Mucosa of descending colon (tissue), 3 donors: ENCODE measurements around the gene SNPH. TPM values are rescaled to one million over a fixed set of nuclear protein-coding genes. Genes with fewer than 3 reads are reported as not detected.
A peak's percentile ranks its signal among the peaks of the same experiment; 100 is the strongest.
"Not testable (repeated sequence)": the region's sequence is repeated elsewhere in the genome, so short reads cannot be mapped to it uniquely, and the experiment has no call there.

ENCODE experiments used
- ATAC-seq: fragments of 200-7000 bp; cut with Tn5 transposase; one replicate; pipeline ENCODE4 v1.9.1; 2020; ENCODE audit warnings: mild to moderate bottlenecking, moderate library complexity
- DNase-seq, 3 donors: peaks; one replicate each; pipeline ENCODE4 v3.0.0-alpha.2; 2020
- H3K36me3 ChIP-seq: fragments of 200-600 bp; one replicate; pipeline ENCODE4 v1.8.0; 2021; ENCODE audit warnings: low read depth, mild to moderate bottlenecking
- H3K4me1 ChIP-seq: fragments of 200-600 bp; one replicate; pipeline ENCODE4 v1.8.0; 2021; ENCODE audit warnings: low read depth, mild to moderate bottlenecking
- H3K4me3 ChIP-seq: fragments of 200-600 bp; one replicate; pipeline ENCODE4 v1.8.0; 2021; ENCODE audit warnings: mild to moderate bottlenecking
- H3K9me3 ChIP-seq: fragments of 200-600 bp; one replicate; pipeline ENCODE4 v1.8.0; 2021; ENCODE audit warnings: mild to moderate bottlenecking
- intact Hi-C, 2 donors: fragments of 100-400 bp; cut with DNase I in 1 of 2; cut with micrococcal nuclease in 1 of 2; formaldehyde crosslinking; loops; one replicate each; pipeline versions ENCODE4 v1.11.0 to v1.11.1; 2022; cut with DNase I, micrococcal nuclease
- long read RNA-seq, 2 donors: library from polyadenylated mRNA; unstranded; transcript quantifications; one replicate each; pipeline ENCODE4 v2.0.0, GENCODE V29; 2019 to 2021
- total RNA-seq, 3 donors: library from RNA; stranded (reverse); fragmentation: NEBNext Ultra II Directional in 2 of 3; extraction: Animal tissue kit (Norgen Biotek cat#: 25700) in 2 of 3; gene quantifications; one replicate each; pipeline versions ENCODE4 v1.2.1 to v1.2.4, GENCODE V29; 2021 to 2023
- TF ChIP-seq, protein P1 (sequence below): fragments of 200-600 bp; IDR thresholded peaks from one replicate; pipeline ENCODE4 v1.8.0; 2022; ENCODE audit warnings: antibody characterized with exemption, mild to moderate bottlenecking
- donor health status: DM: no; HTN: no; CAD: no; lungs with moderate emphysema.
- donor health status: DM: no; HTN: no; CAD: no.
- donor health status: DM: no; HTN: yes; CAD: no.

The SNPH gene, protein sequence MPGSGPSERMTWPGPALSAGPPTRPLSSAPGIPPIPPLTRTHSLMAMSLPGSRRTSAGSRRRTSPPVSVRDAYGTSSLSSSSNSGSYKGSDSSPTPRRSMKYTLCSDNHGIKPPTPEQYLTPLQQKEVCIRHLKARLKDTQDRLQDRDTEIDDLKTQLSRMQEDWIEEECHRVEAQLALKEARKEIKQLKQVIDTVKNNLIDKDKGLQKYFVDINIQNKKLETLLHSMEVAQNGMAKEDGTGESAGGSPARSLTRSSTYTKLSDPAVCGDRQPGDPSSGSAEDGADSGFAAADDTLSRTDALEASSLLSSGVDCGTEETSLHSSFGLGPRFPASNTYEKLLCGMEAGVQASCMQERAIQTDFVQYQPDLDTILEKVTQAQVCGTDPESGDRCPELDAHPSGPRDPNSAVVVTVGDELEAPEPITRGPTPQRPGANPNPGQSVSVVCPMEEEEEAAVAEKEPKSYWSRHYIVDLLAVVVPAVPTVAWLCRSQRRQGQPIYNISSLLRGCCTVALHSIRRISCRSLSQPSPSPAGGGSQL
- total RNA-seq: 10 to 100 TPM in 1 of 3 donors, 1 to 10 TPM in 2; 1.1 to 11.7 (median 2.2) TPM
- long read RNA-seq, donor 1, full-length matches to known transcripts: 4 of 19 reads
- long read RNA-seq, donor 1, partial matches to known transcripts: 1 of 19 reads
- long read RNA-seq, donor 1, other reads (novel, unspliced or antisense): 14 of 19 reads
- long read RNA-seq, donor 2: 0 reads

DNA sequence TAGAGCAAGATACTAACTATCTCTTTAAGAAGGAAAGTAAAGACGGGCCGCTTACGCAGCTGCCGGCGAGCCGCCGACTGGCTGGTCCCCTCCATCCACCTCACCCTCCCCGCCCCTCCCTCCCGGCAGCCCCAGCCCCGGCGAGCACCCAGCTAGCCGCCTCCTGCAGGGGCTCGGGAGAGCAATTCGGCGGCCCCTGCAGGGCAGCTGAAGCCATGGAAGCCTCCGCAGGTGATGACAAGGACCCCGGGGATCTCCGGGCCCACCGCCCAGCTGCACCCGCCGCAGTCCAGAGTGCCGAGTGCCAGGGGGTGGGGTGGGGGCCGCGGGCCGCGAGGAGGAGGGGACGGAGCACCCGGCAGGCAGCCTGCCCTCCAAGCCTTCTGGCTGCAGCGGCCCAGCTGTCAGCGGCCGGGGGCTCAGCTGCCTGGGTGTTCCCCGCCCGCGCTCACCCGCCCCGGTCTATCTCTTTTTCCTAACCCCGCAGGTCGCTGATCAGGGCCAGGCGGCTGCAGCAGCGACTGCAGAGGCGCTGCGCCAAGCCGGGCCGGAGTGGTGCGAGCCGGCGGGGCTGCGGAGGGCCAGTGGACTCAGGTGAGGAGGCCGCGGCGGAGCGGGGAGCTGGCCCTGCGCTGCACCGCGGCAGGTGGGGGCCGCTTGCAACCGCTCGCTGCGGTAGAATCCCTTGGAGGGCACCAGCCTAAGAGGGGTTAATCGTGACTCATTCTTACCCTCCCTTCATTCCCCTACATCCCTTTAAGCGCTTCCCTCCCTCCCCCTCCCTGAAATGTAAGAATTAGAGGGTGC lies at the start of gene SNPH:
Gene SNPH, plus strand, starts transcription at position 128 of the 807 bp plus-strand sequence. CDS start 29,946 bp downstream, outside the sequence.
- intact Hi-C loops: no loop called here
- Histone ChIP-seq H3K36me3 (no peaks in the 10 kb centered on the region), H3K4me1 (peaks cover 5% of the 10 kb centered on the region), H3K9me3 (no peaks in the 10 kb centered on the region), H3K4me3 (peak within 1 kb of the TSS; percentile 36)
- TF ChIP-seq, protein P1, sequence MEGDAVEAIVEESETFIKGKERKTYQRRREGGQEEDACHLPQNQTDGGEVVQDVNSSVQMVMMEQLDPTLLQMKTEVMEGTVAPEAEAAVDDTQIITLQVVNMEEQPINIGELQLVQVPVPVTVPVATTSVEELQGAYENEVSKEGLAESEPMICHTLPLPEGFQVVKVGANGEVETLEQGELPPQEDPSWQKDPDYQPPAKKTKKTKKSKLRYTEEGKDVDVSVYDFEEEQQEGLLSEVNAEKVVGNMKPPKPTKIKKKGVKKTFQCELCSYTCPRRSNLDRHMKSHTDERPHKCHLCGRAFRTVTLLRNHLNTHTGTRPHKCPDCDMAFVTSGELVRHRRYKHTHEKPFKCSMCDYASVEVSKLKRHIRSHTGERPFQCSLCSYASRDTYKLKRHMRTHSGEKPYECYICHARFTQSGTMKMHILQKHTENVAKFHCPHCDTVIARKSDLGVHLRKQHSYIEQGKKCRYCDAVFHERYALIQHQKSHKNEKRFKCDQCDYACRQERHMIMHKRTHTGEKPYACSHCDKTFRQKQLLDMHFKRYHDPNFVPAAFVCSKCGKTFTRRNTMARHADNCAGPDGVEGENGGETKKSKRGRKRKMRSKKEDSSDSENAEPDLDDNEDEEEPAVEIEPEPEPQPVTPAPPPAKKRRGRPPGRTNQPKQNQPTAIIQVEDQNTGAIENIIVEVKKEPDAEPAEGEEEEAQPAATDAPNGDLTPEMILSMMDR: no peak
- peak; percentile 95 for ATAC-seq
- DNase-seq: peak; percentile 79 to 85 (median 81)

DNA sequence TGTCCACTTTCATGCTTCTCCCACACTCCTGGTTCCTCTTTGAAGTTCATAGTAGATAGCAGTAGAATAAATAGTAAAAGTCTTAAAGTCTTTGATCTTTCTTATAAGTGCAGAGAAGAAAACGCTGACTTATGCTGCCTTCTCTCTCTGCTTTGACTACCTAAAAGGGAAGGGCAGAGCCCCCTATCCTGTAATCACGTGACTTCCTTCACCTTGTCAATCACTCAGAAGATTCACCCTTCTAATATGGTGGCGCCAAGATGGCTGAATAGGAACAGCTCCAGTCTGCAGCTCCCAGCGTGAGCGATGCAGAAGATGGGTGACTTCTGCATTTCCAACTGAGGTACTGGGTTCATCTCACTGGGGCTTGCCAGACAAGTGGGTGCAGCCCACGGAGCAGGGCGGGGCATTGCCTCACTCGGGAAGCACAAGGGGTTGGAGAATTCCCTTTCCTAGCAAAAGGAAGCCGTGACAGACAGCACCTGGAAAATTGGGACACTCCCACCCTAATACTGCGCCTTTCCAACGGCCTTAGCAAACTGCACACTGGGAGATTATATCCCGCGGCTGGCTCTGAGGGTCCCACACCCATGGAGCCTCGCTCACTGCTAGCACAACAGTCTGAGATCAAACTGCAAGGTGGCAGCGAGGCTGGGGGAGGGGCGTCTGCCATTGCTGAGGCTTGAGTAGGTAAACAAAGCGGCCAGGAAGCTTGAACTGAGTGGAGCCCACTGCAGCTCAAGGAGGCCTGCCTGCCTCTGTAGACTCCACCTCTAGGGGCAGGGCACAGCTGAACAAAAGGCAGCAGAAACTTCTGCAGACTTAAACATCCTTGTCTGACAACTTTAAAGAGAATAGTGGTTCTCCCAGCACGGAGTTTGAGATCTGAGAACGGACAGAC lies 49.3 kb upstream of the SNPH start:
- intact Hi-C loops, H3K9me3 ChIP-seq, H3K4me1 ChIP-seq, ATAC-seq, DNase-seq, H3K4me3 ChIP-seq, H3K36me3 ChIP-seq: not testable (repeated sequence)

DNA sequence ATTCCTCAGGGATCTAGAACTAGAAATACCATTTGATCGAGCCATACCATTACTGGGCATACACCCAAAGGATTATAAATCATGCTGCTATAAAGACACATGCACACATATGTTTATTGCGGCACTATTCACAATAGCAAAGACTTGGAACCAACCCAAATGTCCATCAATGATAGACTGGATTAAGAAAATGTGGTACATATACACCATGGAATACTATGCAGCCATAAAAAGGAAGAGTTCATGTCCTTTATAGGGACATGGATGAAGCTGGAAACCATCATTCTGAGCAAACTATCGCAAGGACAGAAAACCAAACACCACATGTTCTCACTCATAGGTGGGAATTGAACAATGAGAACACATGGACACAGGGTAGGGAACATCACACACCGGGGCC lies 43.3 kb upstream of the SNPH start:
- H3K9me3 ChIP-seq, H3K4me3 ChIP-seq, DNase-seq, H3K36me3 ChIP-seq, ATAC-seq, intact Hi-C loops: not testable (repeated sequence)
- H3K4me1 ChIP-seq: peaks cover 15% of the 10 kb centered on the region

DNA sequence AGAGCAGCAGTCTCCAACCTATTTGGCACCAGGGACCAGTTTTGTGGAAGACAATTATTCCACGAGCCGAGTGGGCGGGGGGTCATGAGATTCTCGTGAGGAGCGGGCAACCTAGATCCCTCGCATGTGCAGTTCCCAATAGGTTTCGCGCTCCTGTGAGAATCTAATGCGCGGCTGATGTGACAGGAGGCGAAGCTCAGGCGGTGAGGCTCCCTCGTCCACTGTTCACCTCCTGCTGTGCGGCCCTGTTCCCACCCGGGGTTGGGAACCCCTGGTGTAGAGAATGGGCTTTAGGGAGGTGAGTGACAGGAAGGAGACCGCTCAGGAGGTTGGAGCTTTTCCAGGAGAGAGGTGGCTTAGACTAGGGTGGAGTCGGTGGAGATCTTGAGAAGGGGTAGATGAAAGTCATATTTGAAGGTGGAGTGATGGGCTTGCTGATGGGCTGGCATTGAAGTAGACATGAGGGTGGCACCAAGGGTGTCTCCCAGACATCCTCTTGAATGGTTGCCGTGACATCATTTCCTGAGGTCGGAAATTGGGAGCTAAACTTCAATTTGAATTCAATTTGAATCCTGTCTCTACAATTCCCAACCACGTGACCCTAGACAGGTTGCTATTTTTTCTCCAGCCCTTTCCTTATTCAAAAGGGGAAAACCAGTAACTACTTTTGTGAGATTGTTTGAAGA lies 41.7 kb upstream of the SNPH start:
- ATAC-seq (no peak), DNase-seq (no peak)
- intact Hi-C loops: no loop called here
- no peak overlapping the region for H3K4me3 ChIP-seq
- peaks cover 15% of the 10 kb centered on the region for H3K4me1 ChIP-seq
- TF ChIP-seq, protein P1: no peak
- H3K36me3 ChIP-seq: no peaks in the 10 kb centered on the region
- no peaks in the 10 kb centered on the region for H3K9me3 ChIP-seq

DNA sequence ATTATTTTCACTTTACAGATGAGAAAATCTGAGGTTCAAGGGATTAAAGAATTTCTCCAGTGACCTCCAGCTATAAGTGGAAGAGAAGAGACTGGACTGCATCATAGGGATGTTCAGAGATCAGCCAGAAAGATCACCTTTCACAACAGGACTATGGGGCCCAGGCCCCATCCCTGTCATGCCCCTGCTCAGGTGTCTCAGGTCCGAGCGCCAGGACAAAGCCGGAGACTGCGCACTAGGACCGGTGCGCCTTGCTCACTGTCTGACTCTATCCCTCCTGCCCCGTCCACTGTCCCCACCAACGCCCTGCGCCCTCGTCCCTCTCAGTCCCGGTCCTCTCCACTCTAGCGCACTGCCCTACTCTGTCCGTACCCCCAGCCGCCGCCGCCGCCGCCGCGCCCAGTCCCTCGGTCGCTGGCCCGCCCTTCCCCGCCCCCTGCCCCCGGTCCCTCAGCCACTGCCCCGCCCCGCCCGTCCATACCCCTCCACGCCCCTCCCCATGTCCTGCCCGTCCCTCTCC lies 40.8 kb upstream of the SNPH start:
- H3K4me1 ChIP-seq: peaks cover 15% of the 10 kb centered on the region
- TF ChIP-seq, protein P1: no peak
- no peaks in the 10 kb centered on the region for H3K36me3 ChIP-seq
- no peaks in the 10 kb centered on the region for H3K9me3 ChIP-seq
- no peak overlapping the region for H3K4me3 ChIP-seq
- ATAC-seq: peak; percentile 65
- intact Hi-C loops: no loop called here
- peak in 1 of 3 donors; percentile 86 for DNase-seq
